HepG2 (cell line): ENCODE results near the gene YWHAQ. TPM values are rescaled to one million over a fixed set of nuclear protein-coding genes. Genes with fewer than 3 reads are reported as not detected.
A peak's percentile ranks its signal among the peaks of the same experiment; 100 is the strongest.

Experiments used
- BRD4 ChIP-seq: sonication (generic); formaldehyde crosslinking; IDR thresholded peaks from 2 replicates; pipeline ENCODE4 v1.4.0; 2020; ENCODE audit warnings: missing genetic modification reagents
- CAMTA2 ChIP-seq: sonication (generic); formaldehyde crosslinking; IDR thresholded peaks from 2 replicates; pipeline ENCODE4 v1.4.0; 2020; ENCODE audit warnings: mild to moderate bottlenecking, missing genetic modification reagents, borderline replicate concordance
- CREB1 ChIP-seq, 2 experiments: fragments of 450-650 bp in 1 of 2; IDR thresholded peaks; 2 replicates each; pipeline ENCODE4 v1.6.1; 2016 to 2017; ENCODE audit warnings: control low read depth in 1 of 2, mild to moderate bottlenecking in 1 of 2, missing compliant biosample characterization in 1 of 2, missing genetic modification characterization in 1 of 2
- EEA1 ChIP-seq: sonication (generic); formaldehyde crosslinking; IDR thresholded peaks from 2 replicates; pipeline ENCODE4 v1.5.1; 2020; ENCODE audit warnings: mild to moderate bottlenecking, missing genetic modification reagents, borderline replicate concordance
- HNRNPL ChIP-seq: fragments of 200-400 bp; formaldehyde crosslinking; IDR thresholded peaks from 2 replicates; pipeline ENCODE4 v1.6.1; 2017; ENCODE audit warnings: mild to moderate bottlenecking, low read depth, low read length
- KAT7 ChIP-seq: IDR thresholded peaks from 2 replicates; pipeline ENCODE4 v1.6.1; 2018; ENCODE audit warnings: borderline replicate concordance, missing compliant biosample characterization
- NFAT5 ChIP-seq: sonication (generic); formaldehyde crosslinking; IDR thresholded peaks from 2 replicates; pipeline ENCODE4 v1.4.0; 2020; ENCODE audit warnings: missing genetic modification reagents
- NFIB ChIP-seq: sonication (generic); formaldehyde crosslinking; IDR thresholded peaks from 2 replicates; pipeline ENCODE4 v1.9.0; 2021; ENCODE audit warnings: missing genetic modification reagents, mild to moderate bottlenecking, borderline replicate concordance
- SOX5 ChIP-seq: IDR thresholded peaks from 2 replicates; pipeline ENCODE4 v1.6.1; 2016; ENCODE audit warnings: borderline replicate concordance
- TFE3 ChIP-seq: IDR thresholded peaks from 2 replicates; pipeline ENCODE4 v1.6.1; 2016
- XBP1 ChIP-seq: sonication (generic); formaldehyde crosslinking; IDR thresholded peaks from 2 replicates; pipeline ENCODE4 v1.5.0; 2020; ENCODE audit warnings: missing genetic modification reagents
- ZNF264 ChIP-seq: sonication (generic); formaldehyde crosslinking; IDR thresholded peaks from 2 replicates; pipeline ENCODE4 v1.4.0; 2020; ENCODE audit warnings: missing genetic modification reagents
- ZNF432 ChIP-seq: sonication (generic); formaldehyde crosslinking; IDR thresholded peaks from 2 replicates; pipeline ENCODE4 v1.5.0; 2020; ENCODE audit warnings: missing genetic modification reagents, mild to moderate bottlenecking, borderline replicate concordance
- ZNF556 ChIP-seq: sonication (generic); formaldehyde crosslinking; IDR thresholded peaks from 2 replicates; pipeline ENCODE4 v1.4.0; 2020; ENCODE audit warnings: mild to moderate bottlenecking, missing genetic modification reagents, borderline replicate concordance
- ZNF567 ChIP-seq: sonication (generic); formaldehyde crosslinking; IDR thresholded peaks from 2 replicates; pipeline ENCODE4 v1.8.1; 2023; ENCODE audit warnings: mild to moderate bottlenecking, missing genetic modification reagents, borderline replicate concordance
- ZNF616 ChIP-seq: sonication (generic); formaldehyde crosslinking; IDR thresholded peaks from 2 replicates; pipeline ENCODE4 v1.5.0; 2020; ENCODE audit warnings: low read depth, mild to moderate bottlenecking, missing genetic modification reagents
- ZNF703 ChIP-seq: sonication (generic); formaldehyde crosslinking; IDR thresholded peaks from 2 replicates; pipeline ENCODE4 v1.5.1; 2020; ENCODE audit warnings: missing genetic modification reagents, mild to moderate bottlenecking, moderate library complexity, borderline replicate concordance
- ZSCAN21 ChIP-seq: sonication (generic); formaldehyde crosslinking; IDR thresholded peaks from 2 replicates; pipeline ENCODE4 v1.8.0; 2022; ENCODE audit warnings: mild to moderate bottlenecking, missing genetic modification reagents, moderate library complexity, borderline replicate concordance
- polyA plus RNA-seq, 8 experiments: library from polyadenylated mRNA; depleted of rRNA in 3 of 8; stranded (reverse) in 7 of 8; unstranded in 1 of 8; fragments of >200 nt; fragmentation: Illumina TruSeq in 4 of 8; extraction: Trizol in 4 of 8; gene quantifications; 2 replicates each; pipeline versions ENCODE4 v1.2.1 to v1.2.3, GENCODE V29; 2011 to 2016; ENCODE audit warnings: low read depth in 4 of 8, missing spikeins in 1 of 8, mixed read lengths in 1 of 8; ENCODE audit not compliant: insufficient read depth in 1 of 8
- total RNA-seq, 5 experiments: library from RNA; depleted of rRNA; stranded (reverse); fragments of >200 nt; fragmentation: Illumina TruSeq; extraction: Trizol; gene quantifications; 2 replicates each; pipeline ENCODE4 v1.2.3, GENCODE V29; 2016; ENCODE audit warnings: low read depth in 1 of 5

YWHAQ gene
- total and polyA plus RNA-seq, 2 of the 13 experiments (the other 11 are each of a cell fraction or from before 2014, with no cell fraction given), result 160 to 304 TPM

GRCh38 chr2:9555297-9556120, 75.3 kb downstream of the YWHAQ start, which contains the start of gene ADAM17 (continued):
- peak; percentile 26; the same call in 1 of the 2 replicates for TF ChIP-seq ZNF616 (CRISPR knock-in tag)
- peak; percentile 78; the same call in 1 of the 2 replicates for TF ChIP-seq ZNF703 (CRISPR knock-in tag)
- TF ChIP-seq CAMTA2 (CRISPR knock-in tag), result peak; percentile 68; the same call in 1 of the 2 replicates
- TF ChIP-seq NFIB (CRISPR knock-in tag), result no peak
- no peak for TF ChIP-seq XBP1
- peak; percentile 39 for TF ChIP-seq SOX5 (CRISPR knock-in tag)
- 0 out of 2 replicates have a peak, but pooled peaks have one; percentile 62 for TF ChIP-seq BRD4 (CRISPR knock-in tag)
- TF ChIP-seq KAT7, result peak; percentile 90; the same call in 1 of the 2 replicates
- TF ChIP-seq EEA1 (CRISPR knock-in tag), result peak; percentile 94
- no peak; the same call in 1 of the 2 replicates for TF ChIP-seq NFAT5 (CRISPR knock-in tag)
- 0 out of 2 replicates have a peak, but pooled peaks have one; percentile 44 for TF ChIP-seq TFE3 (CRISPR knock-in tag)
- TF ChIP-seq ZNF567 (CRISPR knock-in tag), result peak; percentile 89; the same call in 1 of the 2 replicates
- TF ChIP-seq ZNF556 (CRISPR knock-in tag), result peak; percentile 88; the same call in 1 of the 2 replicates
- TF ChIP-seq ZNF432, result no peak
- TF ChIP-seq ZSCAN21 (CRISPR knock-in tag), result peak; percentile 97
- TF ChIP-seq CREB1 (IDR thresholded peaks at IDR 0.05), result peak; percentile 64
- TF ChIP-seq CREB1 (CRISPR knock-in tag; IDR thresholded peaks at IDR 0.05), result 0 out of 2 replicates have a peak, but pooled peaks have one; percentile 40
- 0 out of 2 replicates have a peak, but pooled peaks have one; percentile 55 for TF ChIP-seq HNRNPL
- no peak for TF ChIP-seq ZNF264 (CRISPR knock-in tag)
